GM12864 (cell line): ENCODE results near the gene ITGA1.

Experiments used
- DNase-seq: peaks from one replicate; pipeline ENCODE4 v3.0.0-alpha.2; 2011; ENCODE audit warnings: low read depth
- H3K4me3 ChIP-seq: 2 replicates; pipeline ENCODE4 v1.5.1; 2011; ENCODE audit warnings: mild to moderate bottlenecking, low read depth, low read length, control low read depth
- TF ChIP-seq, protein P1 (sequence below): IDR thresholded peaks from 2 replicates; pipeline ENCODE4 v1.5.1; 2011; ENCODE audit warnings: low read depth, mild to moderate bottlenecking, moderate library complexity, low read length, control low read depth, inconsistent platforms; ENCODE audit errors: missing control alignments

Gene ITGA1

DNA sequence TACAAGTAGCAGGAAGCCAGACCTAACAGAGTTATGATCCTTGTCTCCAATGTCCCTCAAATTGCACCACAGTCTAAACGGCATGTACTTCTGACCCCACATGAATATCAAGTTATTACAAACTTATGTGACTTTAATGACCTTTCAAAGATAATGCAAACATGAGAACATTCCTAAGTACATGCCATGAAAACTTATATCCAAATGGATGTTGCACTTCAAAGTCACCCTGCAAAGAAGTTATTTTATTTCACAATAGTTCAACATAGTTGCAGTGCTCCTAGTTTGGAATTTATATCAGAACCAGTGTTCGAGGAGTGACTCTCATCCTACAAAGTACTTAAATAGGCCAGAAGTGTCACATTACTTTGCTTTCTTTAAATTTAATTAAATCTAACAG lies 41.2 kb upstream of the ITGA1 start:
- TF ChIP-seq, protein P1, sequence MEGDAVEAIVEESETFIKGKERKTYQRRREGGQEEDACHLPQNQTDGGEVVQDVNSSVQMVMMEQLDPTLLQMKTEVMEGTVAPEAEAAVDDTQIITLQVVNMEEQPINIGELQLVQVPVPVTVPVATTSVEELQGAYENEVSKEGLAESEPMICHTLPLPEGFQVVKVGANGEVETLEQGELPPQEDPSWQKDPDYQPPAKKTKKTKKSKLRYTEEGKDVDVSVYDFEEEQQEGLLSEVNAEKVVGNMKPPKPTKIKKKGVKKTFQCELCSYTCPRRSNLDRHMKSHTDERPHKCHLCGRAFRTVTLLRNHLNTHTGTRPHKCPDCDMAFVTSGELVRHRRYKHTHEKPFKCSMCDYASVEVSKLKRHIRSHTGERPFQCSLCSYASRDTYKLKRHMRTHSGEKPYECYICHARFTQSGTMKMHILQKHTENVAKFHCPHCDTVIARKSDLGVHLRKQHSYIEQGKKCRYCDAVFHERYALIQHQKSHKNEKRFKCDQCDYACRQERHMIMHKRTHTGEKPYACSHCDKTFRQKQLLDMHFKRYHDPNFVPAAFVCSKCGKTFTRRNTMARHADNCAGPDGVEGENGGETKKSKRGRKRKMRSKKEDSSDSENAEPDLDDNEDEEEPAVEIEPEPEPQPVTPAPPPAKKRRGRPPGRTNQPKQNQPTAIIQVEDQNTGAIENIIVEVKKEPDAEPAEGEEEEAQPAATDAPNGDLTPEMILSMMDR: no peak
- no peak overlapping the region for H3K4me3 ChIP-seq
- DNase-seq: no peak

DNA sequence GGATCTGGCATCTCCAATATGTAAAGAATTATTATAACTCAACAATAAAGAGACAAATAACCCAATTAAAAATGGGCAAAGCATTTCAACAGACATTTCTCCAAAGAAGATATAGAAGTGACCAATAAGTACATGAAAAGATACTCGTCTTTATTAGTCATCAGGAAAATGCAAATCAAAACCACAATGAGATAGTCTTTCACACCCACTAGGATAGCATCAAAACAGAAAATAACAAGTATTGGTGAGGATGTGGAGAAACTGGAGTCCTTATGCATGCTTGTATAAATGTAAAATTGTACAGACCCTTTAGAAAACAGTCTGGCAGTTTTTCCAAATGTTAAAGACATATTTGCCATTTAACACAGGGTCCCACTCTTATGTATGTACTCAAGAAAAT lies 39.1 kb upstream of the ITGA1 start:
- DNase-seq: no peak
- no peak overlapping the region for H3K4me3 ChIP-seq
- TF ChIP-seq, protein P1: no peak

DNA sequence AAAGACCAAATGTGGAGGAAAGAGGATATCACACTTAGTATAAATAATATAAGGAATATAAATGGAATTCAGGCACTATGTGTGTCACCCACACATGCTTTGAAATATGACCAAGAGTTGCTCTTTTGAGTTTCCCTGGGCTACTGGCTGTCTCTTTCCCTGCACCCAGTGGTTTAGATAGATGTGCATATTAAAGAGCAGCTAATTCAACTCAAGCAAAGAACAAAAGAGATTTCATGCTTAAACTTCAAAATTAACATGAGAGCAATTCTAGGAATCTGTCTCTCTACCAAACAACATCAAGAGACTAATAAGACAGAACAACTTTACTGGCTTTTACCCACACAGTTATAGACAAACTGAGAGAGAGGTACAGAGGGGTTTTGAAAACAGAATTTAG lies 38.0 kb upstream of the ITGA1 start:
- H3K4me3 ChIP-seq: no peak overlapping the region
- TF ChIP-seq, protein P1: no peak
- DNase-seq: no peak

DNA sequence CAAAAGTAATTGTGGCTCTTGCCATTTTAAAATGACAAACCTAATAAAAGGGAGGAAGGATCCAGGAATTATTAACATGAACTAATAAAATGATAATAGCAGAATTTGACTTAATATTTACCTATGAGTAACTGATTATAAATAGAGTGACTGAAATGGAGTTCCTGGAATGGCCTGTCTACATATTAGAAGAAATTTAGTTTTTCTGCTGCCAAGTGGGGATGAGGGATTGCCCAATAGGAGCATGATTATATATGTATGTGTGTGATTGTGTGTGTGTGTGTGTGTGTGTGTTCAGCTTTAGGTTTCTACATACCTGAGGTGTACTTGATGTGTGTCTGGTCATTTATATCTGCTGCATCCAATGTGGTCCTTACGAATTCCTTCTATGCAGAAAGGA lies 36.6 kb upstream of the ITGA1 start:
- DNase-seq: no peak
- no peak overlapping the region for H3K4me3 ChIP-seq
- TF ChIP-seq, protein P1: no peak

DNA sequence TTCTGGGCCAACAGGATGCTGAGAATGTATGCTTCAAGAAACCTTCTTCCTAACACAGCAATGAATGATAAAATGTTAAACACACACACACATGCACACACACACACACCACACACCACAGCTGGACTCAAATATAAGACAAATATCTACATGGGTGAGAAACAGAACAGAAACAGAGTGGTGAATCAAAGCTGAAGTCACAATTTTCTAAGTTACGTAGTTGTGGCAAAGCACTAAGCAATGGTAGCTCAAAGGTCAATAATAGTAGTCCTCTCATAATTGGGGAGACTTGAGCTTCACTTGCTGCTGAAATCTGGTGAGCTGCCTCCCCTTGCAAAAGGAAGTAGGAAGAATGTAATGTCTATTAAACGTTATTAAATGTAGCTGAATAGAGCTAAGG lies 33.7 kb upstream of the ITGA1 start:
- TF ChIP-seq, protein P1: no peak
- no peak for DNase-seq
- no peak overlapping the region for H3K4me3 ChIP-seq

DNA sequence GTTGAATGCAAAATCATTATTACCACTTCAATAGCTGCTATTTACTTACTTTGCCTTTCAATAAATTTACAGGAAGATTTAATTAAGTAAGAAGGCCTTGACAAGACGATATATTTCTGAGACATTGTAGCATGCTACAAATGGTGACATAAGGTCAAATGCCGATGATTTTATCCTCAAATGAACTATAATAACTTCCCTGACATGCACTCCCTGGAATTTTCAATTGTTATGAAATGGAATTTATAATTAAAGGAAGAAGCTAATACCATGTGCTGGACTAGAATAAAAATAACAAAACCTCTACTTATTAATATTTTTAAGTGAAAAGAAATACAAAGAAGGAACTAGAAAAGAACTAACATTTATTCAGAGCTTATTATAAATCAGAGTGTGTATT lies 30.2 kb upstream of the ITGA1 start:
- no peak for DNase-seq
- TF ChIP-seq, protein P1: no peak
- H3K4me3 ChIP-seq: no peak overlapping the region

DNA sequence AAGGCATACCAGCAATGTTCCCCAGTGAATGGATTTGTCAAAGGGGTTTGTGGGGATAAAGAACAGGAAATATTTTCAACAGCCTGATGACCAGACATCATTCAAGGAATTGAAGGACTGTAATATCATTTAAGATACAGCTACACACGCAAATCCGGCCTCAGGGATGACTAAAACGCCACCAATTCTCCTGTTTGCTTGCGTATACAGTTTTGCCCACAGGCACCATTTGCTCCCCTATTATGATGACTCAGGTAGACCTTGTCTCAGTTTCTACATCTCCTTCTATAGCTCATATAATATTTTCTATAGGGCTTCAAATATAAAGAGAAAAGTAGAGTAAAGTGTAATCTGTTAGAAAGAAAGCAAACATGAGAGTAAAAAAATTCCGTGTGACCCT lies 29.7 kb upstream of the ITGA1 start:
- TF ChIP-seq, protein P1: no peak
- H3K4me3 ChIP-seq: no peak overlapping the region
- DNase-seq: no peak
